ENCODE results near the gene STAM.

STAM gene

GRCh38 chr10:17756557-17757217 is 112.7 kb downstream of the STAM start:
- no peaks in the 10 kb centered on the region for H3K9me3 ChIP-seq (ENCODE audit: insufficient read depth, low read depth, low read length)
- H3K27me3 ChIP-seq (ENCODE audit: insufficient read depth, low read length), result peaks cover 6% of the 10 kb centered on the region
- no peaks in the 10 kb centered on the region for H3K4me1 ChIP-seq (ENCODE audit: insufficient read depth, low read length)
- no peaks in the 10 kb centered on the region for H3K36me3 ChIP-seq (ENCODE audit: insufficient read depth, low read depth, low read length)
- H3K4me3 ChIP-seq (ENCODE audit: low read length), result no peak overlapping the region
- no peak overlapping the region for H3K9ac ChIP-seq (ENCODE audit: low read depth, low read length)
- no peak overlapping the region for H3K27ac ChIP-seq (ENCODE audit: low read length)

GRCh38 chr10:17758200-17758599 is 114.2 kb downstream of the STAM start:
- Histone ChIP-seq H3K9me3 (ENCODE audit: insufficient read depth, low read depth, low read length) (no peaks in the 10 kb centered on the region), H3K27ac (ENCODE audit: low read length) (no peak overlapping the region), H3K4me3 (ENCODE audit: low read length) (no peak overlapping the region), H3K27me3 (ENCODE audit: insufficient read depth, low read length) (peaks cover 19% of the 10 kb centered on the region), H3K36me3 (ENCODE audit: insufficient read depth, low read depth, low read length) (no peaks in the 10 kb centered on the region), H3K9ac (ENCODE audit: low read depth, low read length) (no peak overlapping the region), H3K4me1 (ENCODE audit: insufficient read depth, low read length) (no peaks in the 10 kb centered on the region)

DNA sequence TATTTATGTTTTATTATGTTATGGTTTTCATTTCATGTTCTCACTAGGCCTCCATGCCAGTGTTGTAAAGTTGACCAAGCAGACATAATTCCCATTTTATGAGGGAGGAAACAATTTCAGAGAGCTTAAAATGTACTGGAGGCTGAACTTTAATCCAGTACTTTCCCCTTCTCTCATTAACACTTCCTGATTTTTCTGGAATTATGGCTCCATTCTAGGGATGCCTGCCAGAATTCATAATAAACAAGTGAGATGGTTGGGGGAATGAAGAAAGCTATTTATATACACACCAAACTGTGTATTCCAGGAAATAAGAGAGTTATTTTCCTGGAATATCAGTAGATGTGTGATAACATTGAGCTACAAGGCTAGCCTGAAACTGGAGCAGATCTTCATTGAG is 114.9 kb downstream of the STAM start:
- H3K27me3 ChIP-seq (ENCODE audit: insufficient read depth, low read length), result peaks cover 26% of the 10 kb centered on the region
- H3K36me3 ChIP-seq (ENCODE audit: insufficient read depth, low read depth, low read length), result no peaks in the 10 kb centered on the region
- no peak overlapping the region for H3K27ac ChIP-seq (ENCODE audit: low read length)
- H3K4me3 ChIP-seq (ENCODE audit: low read length), result no peak overlapping the region
- no peaks in the 10 kb centered on the region for H3K9me3 ChIP-seq (ENCODE audit: insufficient read depth, low read depth, low read length)
- no peak overlapping the region for H3K9ac ChIP-seq (ENCODE audit: low read depth, low read length)
- H3K4me1 ChIP-seq (ENCODE audit: insufficient read depth, low read length), result no peaks in the 10 kb centered on the region

DNA sequence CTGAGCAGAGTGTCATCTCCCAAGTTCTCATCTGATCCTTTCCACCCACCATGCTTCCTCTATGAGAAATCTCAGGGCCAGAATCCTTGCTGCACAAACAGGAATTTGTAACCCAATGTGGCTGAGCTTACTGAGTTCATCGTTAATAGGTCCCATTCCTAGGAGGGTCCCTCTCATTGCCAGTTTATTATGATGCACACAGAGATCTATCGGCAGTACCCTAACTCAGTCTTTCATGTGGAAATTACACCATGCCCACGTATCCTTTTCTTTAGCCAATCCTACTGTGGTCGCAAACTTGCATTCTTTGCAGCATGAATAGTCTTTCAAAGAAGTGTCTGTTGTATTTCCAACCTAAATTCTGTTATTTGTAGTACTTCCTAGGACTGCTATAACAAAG is 120.2 kb downstream of the STAM start:
- Histone ChIP-seq H3K9ac (ENCODE audit: low read depth, low read length) (no peak overlapping the region), H3K4me1 (ENCODE audit: insufficient read depth, low read length) (no peaks in the 10 kb centered on the region), H3K27ac (ENCODE audit: low read length) (no peak overlapping the region), H3K27me3 (ENCODE audit: insufficient read depth, low read length) (peaks cover 57% of the 10 kb centered on the region), H3K4me3 (ENCODE audit: low read length) (no peak overlapping the region), H3K36me3 (ENCODE audit: insufficient read depth, low read depth, low read length) (no peaks in the 10 kb centered on the region), H3K9me3 (ENCODE audit: insufficient read depth, low read depth, low read length) (no peaks in the 10 kb centered on the region)

- Histone ChIP-seq H3K9ac (ENCODE audit: low read depth, low read length) (no peak overlapping the region), H3K4me1 (ENCODE audit: insufficient read depth, low read length) (no peaks in the 10 kb centered on the region), H3K27me3 (ENCODE audit: insufficient read depth, low read length) (peaks cover 57% of the 10 kb centered on the region), H3K4me3 (ENCODE audit: low read length) (no peak overlapping the region), H3K27ac (ENCODE audit: low read length) (no peak overlapping the region), H3K36me3 (ENCODE audit: insufficient read depth, low read depth, low read length) (no peaks in the 10 kb centered on the region), H3K9me3 (ENCODE audit: insufficient read depth, low read depth, low read length) (no peaks in the 10 kb centered on the region)
Observed at GRCh38 chr10:17765602-17766001, 121.7 kb downstream of the STAM start.

Measured in iPS-20b (cell line).